ENCODE measurements around the gene MRPL54. TPM values are rescaled to one million over a fixed set of nuclear protein-coding genes. Genes with fewer than 3 reads are reported as not detected.

Gene MRPL54
- total RNA-seq = 43.4 and 49.3 TPM in 2 replicates

GRCh38 chr19:3762501-3763459, at the start of gene MRPL54:
Gene MRPL54, plus strand, starts transcription at chr19:3762682. Its CDS starts 19 bp downstream, at chr19:3762701.

GRCh38 chr19:3761382-3762129, 926 bp upstream of the MRPL54 start, which contains the start of gene APBA3:
Gene APBA3, minus strand, starts transcription at chr19:3761692. Its CDS starts 1,428 bp downstream, at chr19:3760264.

GRCh38 chr19:3771906-3772455, 9.5 kb downstream of the MRPL54 start, which contains the start of gene RAX2:
Gene RAX2, minus strand, starts transcription at chr19:3772228. Its CDS starts 486 bp downstream, at chr19:3771742.

GRCh38 chr19:3785938-3786824, 23.7 kb downstream of the MRPL54 start, which contains the start of gene MATK:
Gene MATK, minus strand, starts transcription at chr19:3786381. Its CDS starts 1,246 bp downstream, at chr19:3785135.

Small RNA genes lying within 50 kb of the gene (small RNA-seq; reads per million reads assigned to genes)
- gene AC005777.1 = not detected

Other genes starting within 250 kb of the MRPL54 start
- not detected in 2 replicates for gene TEKTIP1, start 223.5 kb upstream of the MRPL54 start, total RNA-seq
- gene MFSD12, start 205.1 kb upstream of the MRPL54 start, total RNA-seq = 60.5 and 71.3 TPM in 2 replicates
- 77.7 and 82.0 TPM in 2 replicates for gene HMG20B, start 189.7 kb upstream of the MRPL54 start, total RNA-seq
- 0.79 and 0.93 TPM in 2 replicates for gene GIPC3, start 177.2 kb upstream of the MRPL54 start, total RNA-seq
- 1.3 and 1.9 TPM in 2 replicates for gene TBXA2R, start 155.8 kb upstream of the MRPL54 start, total RNA-seq
- gene CACTIN, start 135.9 kb upstream of the MRPL54 start, total RNA-seq = 24.5 and 27.1 TPM in 2 replicates
- gene PIP5K1C, start 62.2 kb upstream of the MRPL54 start, total RNA-seq = 23.5 and 29.3 TPM in 2 replicates
- not detected in 2 replicates for gene TJP3, start 54.3 kb upstream of the MRPL54 start, total RNA-seq
- gene APBA3, start 990 bp upstream of the MRPL54 start, total RNA-seq = 17.7 and 18.6 TPM in 2 replicates
- not detected in 2 replicates for gene RAX2, start 9.5 kb downstream of the MRPL54 start, total RNA-seq
- 0.29 TPM in 1 of 2 replicates, not detected in the other for gene MATK, start 23.7 kb downstream of the MRPL54 start, total RNA-seq
- gene ZFR2, start 106.4 kb downstream of the MRPL54 start, total RNA-seq = not detected in 2 replicates
- 0.13 TPM in 1 of 2 replicates, not detected in the other for gene ATCAY, start 118.0 kb downstream of the MRPL54 start, total RNA-seq
- gene NMRK2, start 170.4 kb downstream of the MRPL54 start, total RNA-seq = not detected in 2 replicates
- 80.1 and 86.1 TPM in 2 replicates for gene DAPK3, start 208.4 kb downstream of the MRPL54 start, total RNA-seq
- 1,764 and 1,853 TPM in 2 replicates for gene EEF2, start 222.8 kb downstream of the MRPL54 start, total RNA-seq
- gene PIAS4, start 245.1 kb downstream of the MRPL54 start, total RNA-seq = 31.3 and 35.8 TPM in 2 replicates